ENCODE measurements around the gene MROH2A. TPM values are rescaled to one million over a fixed set of nuclear protein-coding genes. Genes with fewer than 3 reads are reported as not detected.

Gene MROH2A
- total and polyA plus RNA-seq, 10 donors, result 0.27 to 1.5 (median 0.43) TPM; not detected in 7

DNA sequence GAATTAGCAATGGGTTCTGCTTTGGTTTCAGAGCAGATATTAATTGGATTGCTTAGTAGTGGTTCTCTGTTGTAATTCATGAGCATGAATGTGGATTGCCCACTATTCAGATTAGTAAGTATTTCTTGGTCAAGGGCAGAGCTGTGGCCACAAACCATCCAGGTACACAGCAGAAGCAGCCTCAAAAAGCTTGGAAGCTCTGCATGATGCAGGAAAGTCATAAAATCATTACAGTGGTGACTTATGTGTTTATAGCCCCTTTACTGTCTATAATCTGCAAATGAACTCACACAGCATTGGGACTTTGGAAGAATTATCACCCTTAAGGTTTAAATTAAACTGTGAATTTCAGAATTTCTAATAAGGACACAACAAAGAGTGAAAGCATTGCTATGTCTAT is 20.0 kb upstream of the MROH2A start:
- TF ChIP-seq POLR2AphosphoS5 (IDR thresholded peaks at IDR 0.05) (no peak), POLR2A (IDR thresholded peaks at IDR 0.05) (no peak), CTCF (IDR thresholded peaks at IDR 0.05 in 8 of 11, conservative IDR thresholded peaks at IDR 0.05 in 3 of 11) (no peak)
- no peak for DNase-seq
- no peaks in the 10 kb centered on the region for H3K9me3 ChIP-seq
- H3K4me1 ChIP-seq, result no peaks in the 10 kb centered on the region
- no peak overlapping the region for H3K4me3 ChIP-seq
- no peak overlapping the region for H3K27ac ChIP-seq
- intact Hi-C loops (cut with DNase I; ENCODE audit: low total_unique reads), result no loop called here
- peaks cover 0 to 6% (median 0%) of the 10 kb centered on the region in 7 donors for H3K27me3 ChIP-seq (replicated peaks in 1 of 7)
- H3K36me3 ChIP-seq, result no peaks in the 10 kb centered on the region

GRCh38 chr2:233758849-233759248 is 19.3 kb upstream of the MROH2A start:
- TF ChIP-seq CTCF (IDR thresholded peaks at IDR 0.05 in 8 of 11, conservative IDR thresholded peaks at IDR 0.05 in 3 of 11), result no peak
- TF ChIP-seq POLR2A (IDR thresholded peaks at IDR 0.05), result no peak
- TF ChIP-seq POLR2AphosphoS5 (IDR thresholded peaks at IDR 0.05), result no peak
- H3K27me3 ChIP-seq (replicated peaks in 1 of 7), result peaks cover 0 to 8% (median 0%) of the 10 kb centered on the region in 7 donors
- no peaks in the 10 kb centered on the region for H3K9me3 ChIP-seq
- 83 to 90% (median 87%) methylated on average over 2 of the region's 2 CpGs for WGBS, 5 donors
- H3K4me1 ChIP-seq, result no peaks in the 10 kb centered on the region
- intact Hi-C loops (cut with DNase I; ENCODE audit: low total_unique reads), result no loop called here
- H3K36me3 ChIP-seq, result no peaks in the 10 kb centered on the region
- no peak overlapping the region for H3K27ac ChIP-seq
- H3K4me3 ChIP-seq, result no peak overlapping the region
- DNase-seq, result no peak

DNA sequence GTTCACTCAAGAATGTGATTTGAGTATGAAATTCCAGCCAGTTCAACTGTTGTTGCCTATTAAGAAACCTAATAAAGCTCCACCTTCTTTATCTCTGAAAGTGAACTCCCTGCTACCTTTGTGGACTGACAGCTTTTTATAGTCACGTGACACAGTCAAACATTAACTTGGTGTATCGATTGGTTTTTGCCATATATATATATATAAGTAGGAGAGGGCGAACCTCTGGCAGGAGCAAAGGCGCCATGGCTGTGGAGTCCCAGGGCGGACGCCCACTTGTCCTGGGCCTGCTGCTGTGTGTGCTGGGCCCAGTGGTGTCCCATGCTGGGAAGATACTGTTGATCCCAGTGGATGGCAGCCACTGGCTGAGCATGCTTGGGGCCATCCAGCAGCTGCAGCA is 18.1 kb upstream of the MROH2A start, which contains the start of gene UGT1A1:
UGT1A1 (plus strand) TSS at position 228 of the 400 bp plus-strand sequence; CDS start at position 246, 18 bp downstream.
- no peak for DNase-seq
- WGBS, 5 donors, result 83 to 93% (median 92%) methylated on average over 6 of the region's 6 CpGs

More for the DNA sequence above, 18.1 kb upstream of the MROH2A start, which contains the start of gene UGT1A1:
- Histone ChIP-seq H3K4me3 (no peak within 1 kb of the TSS), H3K27ac (no peak within 1 kb of the TSS), H3K36me3 (no peaks in the 10 kb centered on the region), H3K9me3 (no peaks in the 10 kb centered on the region), H3K4me1 (no peaks in the 10 kb centered on the region), H3K27me3 (replicated peaks in 1 of 7) (peaks cover 0 to 11% (median 0%) of the 10 kb centered on the region in 7 donors)
- intact Hi-C loops (cut with DNase I; ENCODE audit: low total_unique reads), result no loop called here
- no peak for TF ChIP-seq POLR2AphosphoS5 (IDR thresholded peaks at IDR 0.05)
- TF ChIP-seq POLR2A (IDR thresholded peaks at IDR 0.05), result no peak
- no peak for TF ChIP-seq CTCF (IDR thresholded peaks at IDR 0.05 in 8 of 11, conservative IDR thresholded peaks at IDR 0.05 in 3 of 11)

All from spleen (tissue), 11 donors.